H9 (cell line): ENCODE data around the gene PCDHGC3. TPM values are rescaled to one million over a fixed set of nuclear protein-coding genes. Genes with fewer than 3 reads are reported as not detected.

Source experiments
- DNase-seq: peaks from one replicate; pipeline ENCODE4 v3.0.0-alpha.2; 2017
- H2AFZ ChIP-seq: one replicate; pipeline ENCODE4 v1.6.1; 2013; ENCODE audit warnings: mild to moderate bottlenecking, low read length, control low read depth, moderate library complexity
- H2AK5ac ChIP-seq: 2 replicates; pipeline ENCODE4 v1.6.1; 2013; ENCODE audit warnings: low read length, control low read depth, mixed read lengths; ENCODE audit not compliant: insufficient read length
- H2BK120ac ChIP-seq: one replicate; pipeline ENCODE4 v1.6.1; 2013; ENCODE audit warnings: low read depth, mild to moderate bottlenecking, low read length, control low read depth, inconsistent platforms; ENCODE audit not compliant: poor library complexity, severe bottlenecking
- H2BK12ac ChIP-seq: 2 replicates; pipeline ENCODE4 v1.6.1; 2013; ENCODE audit warnings: low read length, control low read depth, mixed read lengths, low read depth; ENCODE audit not compliant: insufficient read length
- H2BK15ac ChIP-seq: 2 replicates; pipeline ENCODE4 v1.6.1; 2013; ENCODE audit warnings: low read depth, low read length, control low read depth
- H2BK20ac ChIP-seq: one replicate; pipeline ENCODE4 v1.6.1; 2013; ENCODE audit warnings: low read depth, mild to moderate bottlenecking, low read length, control low read depth, inconsistent platforms; ENCODE audit not compliant: poor library complexity, severe bottlenecking
- H2BK5ac ChIP-seq: 2 replicates; pipeline ENCODE4 v1.6.1; 2013; ENCODE audit warnings: low read length, control low read depth, mixed read lengths; ENCODE audit not compliant: insufficient read length
- H3K14ac ChIP-seq: 2 replicates; pipeline ENCODE4 v1.6.1; 2013; ENCODE audit warnings: low read length, control low read depth; ENCODE audit not compliant: insufficient read depth
- H3K18ac ChIP-seq: 2 replicates; pipeline ENCODE4 v1.6.1; 2013; ENCODE audit warnings: low read depth, mild to moderate bottlenecking, mixed read lengths, low read length, control low read depth; ENCODE audit not compliant: insufficient read length
- H3K23ac ChIP-seq: 2 replicates; pipeline ENCODE4 v1.6.1; 2013; ENCODE audit warnings: low read length, control low read depth, mixed read lengths, low read depth; ENCODE audit not compliant: insufficient read length
- H3K23me2 ChIP-seq: 2 replicates; pipeline ENCODE4 v1.6.1; 2013; ENCODE audit warnings: low read depth, mild to moderate bottlenecking, mixed read lengths, low read length, control low read depth; ENCODE audit not compliant: insufficient read length, poor library complexity, severe bottlenecking
- H3K27ac ChIP-seq: 2 replicates; pipeline ENCODE4 v1.5.1; 2013; ENCODE audit warnings: low read length, control low read depth, mixed read lengths, low read depth; ENCODE audit not compliant: insufficient read length
- H3K27me3 ChIP-seq: 2 replicates; pipeline ENCODE4 v1.6.1; 2013; ENCODE audit warnings: low read length, control low read depth, inconsistent platforms; ENCODE audit not compliant: insufficient read depth
- H3K4ac ChIP-seq: 2 replicates; pipeline ENCODE4 v1.6.1; 2013; ENCODE audit warnings: low read depth, mild to moderate bottlenecking, control low read depth, inconsistent platforms, low read length, moderate library complexity
- H3K4me1 ChIP-seq: 2 replicates; pipeline ENCODE4 v1.6.1; 2013; ENCODE audit warnings: low read length, control low read depth, inconsistent platforms; ENCODE audit not compliant: insufficient read depth
- H3K4me2 ChIP-seq: 2 replicates; pipeline ENCODE4 v1.6.1; 2013; ENCODE audit warnings: low read length, control low read depth, mixed read lengths; ENCODE audit not compliant: insufficient read length, insufficient read depth
- H3K56ac ChIP-seq: 2 replicates; pipeline ENCODE4 v1.6.1; 2013; ENCODE audit warnings: low read depth, mild to moderate bottlenecking, mixed read lengths, low read length, control low read depth; ENCODE audit not compliant: insufficient read length
- H3K79me1 ChIP-seq: 2 replicates; pipeline ENCODE4 v1.6.1; 2013; ENCODE audit warnings: low read depth, mild to moderate bottlenecking, moderate library complexity, low read length, control low read depth, inconsistent platforms; ENCODE audit not compliant: insufficient read depth, poor library complexity, severe bottlenecking
- H3K79me2 ChIP-seq: 2 replicates; pipeline ENCODE4 v1.6.1; 2013; ENCODE audit warnings: low read length, control low read depth, inconsistent platforms; ENCODE audit not compliant: insufficient read depth
- H3K9ac ChIP-seq: 2 replicates; pipeline ENCODE4 v1.6.1; 2013; ENCODE audit warnings: low read length, control low read depth, mixed read lengths; ENCODE audit not compliant: insufficient read length; ENCODE audit errors: extremely low read depth
- H3K9me3 ChIP-seq: one replicate; pipeline ENCODE4 v1.6.1; 2013; ENCODE audit warnings: low read depth, low read length, inconsistent platforms; ENCODE audit not compliant: control insufficient read depth
- H3T11ph ChIP-seq: one replicate; pipeline ENCODE4 v1.6.1; 2013; ENCODE audit warnings: mild to moderate bottlenecking, low read length, control low read depth, inconsistent platforms
- H4K20me1 ChIP-seq: one replicate; pipeline ENCODE4 v1.6.1; 2013; ENCODE audit not compliant: control insufficient read depth, insufficient read length, insufficient read depth
- H4K5ac ChIP-seq: 2 replicates; pipeline ENCODE4 v1.6.1; 2013; ENCODE audit warnings: low read depth, mild to moderate bottlenecking, mixed read lengths, low read length, control low read depth; ENCODE audit not compliant: insufficient read length
- H4K8ac ChIP-seq: replicated peaks from 2 replicates; pipeline ENCODE4 v1.6.1; 2013; ENCODE audit warnings: low read length, control low read depth, mixed read lengths, low read depth; ENCODE audit not compliant: insufficient read length
- H4K91ac ChIP-seq: 2 replicates; pipeline ENCODE4 v1.6.1; 2013; ENCODE audit warnings: low read depth, mild to moderate bottlenecking, moderate library complexity, mixed read lengths, low read length, control low read depth; ENCODE audit not compliant: insufficient read length
- H3K27ac Mint-ChIP-seq, 3 experiments: 2 replicates in 2 of 3; 3 replicates in 1 of 3; pipeline ENCODE4 v1.8.0; 2020 to 2021; ENCODE audit warnings: mixed read lengths in 3 of 3, mild to moderate bottlenecking in 1 of 3, moderate library complexity in 1 of 3
- H3K27me3 Mint-ChIP-seq: 2 replicates; pipeline ENCODE4 v1.8.0; 2021; ENCODE audit warnings: low read depth, mild to moderate bottlenecking, moderate library complexity, mixed read lengths
- H3K36me3 Mint-ChIP-seq, 3 experiments: 2 replicates in 2 of 3; 3 replicates in 1 of 3; pipeline ENCODE4 v1.8.0; 2020 to 2021; ENCODE audit warnings: low read depth in 3 of 3, mixed read lengths in 3 of 3; ENCODE audit not compliant: insufficient read depth in 1 of 3
- H3K4me1 Mint-ChIP-seq, 2 experiments: 2 replicates each; pipeline ENCODE4 v1.8.0; 2020; ENCODE audit warnings: mixed read lengths in 2 of 2
- H3K4me3 Mint-ChIP-seq, 2 experiments: 2 replicates in 1 of 2; 3 replicates in 1 of 2; pipeline ENCODE4 v1.8.0; 2020 to 2021; ENCODE audit warnings: mild to moderate bottlenecking in 2 of 2, mixed read lengths in 2 of 2, moderate library complexity in 1 of 2
- H3K9me3 Mint-ChIP-seq, 2 experiments: 2 replicates in 1 of 2; 3 replicates in 1 of 2; pipeline ENCODE4 v1.8.0; 2020; ENCODE audit warnings: mild to moderate bottlenecking in 2 of 2, mixed read lengths in 2 of 2, moderate library complexity in 1 of 2
- WGBS: extraction: QIAGEN DNeasy Blood & Tissue Kit; methylation state at CpG from one replicate; pipeline ENCODE4 v1.1.7; 2013; ENCODE audit warnings: missing lambda C conversion rate, low lambda C conversion rate, mixed read lengths; ENCODE audit not compliant: insufficient read length; ENCODE audit errors: extremely low coverage; 5-methylcytosine and 5-hydroxymethylcytosine counted together
- total RNA-seq: library from RNA; stranded (reverse); gene quantifications from 2 replicates; pipeline ENCODE4 v1.2.1, GENCODE V29; 2021
- TF ChIP-seq, protein P1 (sequence below): fragments of 200-600 bp; sonication (generic); conservative IDR thresholded peaks from 3 replicates; pipeline ENCODE4 v1.8.0; 2021; ENCODE audit warnings: antibody characterized with exemption, mild to moderate bottlenecking

The PCDHGC3 gene
- total RNA-seq, 1 experiment from 2014 or later = 19.8 TPM

DNA sequence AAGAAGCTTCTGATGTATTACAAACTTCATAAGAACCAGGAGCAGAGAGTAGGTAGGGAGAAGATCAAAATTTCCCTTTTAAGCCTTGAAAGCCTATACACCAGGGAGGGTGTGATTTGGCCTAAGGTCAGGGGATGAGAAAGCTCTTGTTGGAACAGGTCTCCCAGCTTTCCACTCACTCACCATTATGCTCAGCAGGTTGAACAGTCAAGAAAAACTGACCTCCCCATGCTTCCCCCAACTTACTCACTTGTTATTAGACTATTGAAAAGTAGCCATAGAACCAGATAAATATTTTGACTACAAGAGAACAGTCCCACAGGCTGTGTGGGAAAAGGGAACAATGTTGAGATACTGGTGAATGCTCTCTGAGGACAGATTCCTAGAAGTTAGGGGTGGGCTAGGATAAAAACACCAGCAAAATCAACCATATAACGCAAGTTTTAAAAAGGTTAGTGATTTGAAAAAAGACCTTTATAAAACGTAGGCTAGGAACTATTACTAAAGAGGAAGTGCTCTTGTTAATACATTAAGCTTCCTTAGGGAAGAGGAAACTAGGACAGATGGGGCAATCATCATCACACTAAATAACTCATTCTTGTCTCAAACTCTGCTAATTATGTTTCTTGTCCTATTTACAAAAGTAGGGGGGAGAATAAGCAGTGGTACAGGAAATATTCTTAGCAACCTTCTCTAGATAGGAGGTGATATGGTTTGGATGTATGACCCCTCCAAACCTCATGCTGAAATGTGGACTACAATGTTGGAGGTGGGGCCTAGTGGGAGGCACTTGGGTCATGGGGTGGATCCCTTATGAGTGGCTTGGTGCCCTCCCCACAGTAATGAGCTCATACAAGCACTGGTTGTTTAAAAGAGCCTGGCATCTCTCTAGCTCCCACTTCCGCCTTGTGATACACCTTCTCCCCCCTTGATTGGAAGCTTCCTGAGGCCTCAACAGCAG, 44.1 kb downstream of the PCDHGC3 start:
- TF ChIP-seq, protein P1, sequence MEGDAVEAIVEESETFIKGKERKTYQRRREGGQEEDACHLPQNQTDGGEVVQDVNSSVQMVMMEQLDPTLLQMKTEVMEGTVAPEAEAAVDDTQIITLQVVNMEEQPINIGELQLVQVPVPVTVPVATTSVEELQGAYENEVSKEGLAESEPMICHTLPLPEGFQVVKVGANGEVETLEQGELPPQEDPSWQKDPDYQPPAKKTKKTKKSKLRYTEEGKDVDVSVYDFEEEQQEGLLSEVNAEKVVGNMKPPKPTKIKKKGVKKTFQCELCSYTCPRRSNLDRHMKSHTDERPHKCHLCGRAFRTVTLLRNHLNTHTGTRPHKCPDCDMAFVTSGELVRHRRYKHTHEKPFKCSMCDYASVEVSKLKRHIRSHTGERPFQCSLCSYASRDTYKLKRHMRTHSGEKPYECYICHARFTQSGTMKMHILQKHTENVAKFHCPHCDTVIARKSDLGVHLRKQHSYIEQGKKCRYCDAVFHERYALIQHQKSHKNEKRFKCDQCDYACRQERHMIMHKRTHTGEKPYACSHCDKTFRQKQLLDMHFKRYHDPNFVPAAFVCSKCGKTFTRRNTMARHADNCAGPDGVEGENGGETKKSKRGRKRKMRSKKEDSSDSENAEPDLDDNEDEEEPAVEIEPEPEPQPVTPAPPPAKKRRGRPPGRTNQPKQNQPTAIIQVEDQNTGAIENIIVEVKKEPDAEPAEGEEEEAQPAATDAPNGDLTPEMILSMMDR = no peak
- H3K14ac ChIP-seq = no peak overlapping the region
- WGBS = no CpG with 5 or more reads among the region's 3 CpGs
- H3K56ac ChIP-seq = no peak overlapping the region
- no peaks in the 10 kb centered on the region; the same call in 1 of the 2 replicates for H3K4me1 ChIP-seq
- H3K27me3 ChIP-seq = no peaks in the 10 kb centered on the region
- H2BK12ac ChIP-seq = no peak overlapping the region
- H3K18ac ChIP-seq = no peak overlapping the region
- peak overlapping the region in 1 of 3 experiments; percentile 44; a peak in 1 of 7 replicates for H3K27ac Mint-ChIP-seq
- no peak overlapping the region for H2BK15ac ChIP-seq
- no peak overlapping the region for H4K8ac ChIP-seq
- H3K4me1 Mint-ChIP-seq = peaks cover 21 to 26% of the 10 kb centered on the region in 2 experiments
- no peak for DNase-seq
- no peaks in the 10 kb centered on the region for H3K79me2 ChIP-seq
- H3K23ac ChIP-seq = no peak overlapping the region
- H3K36me3 Mint-ChIP-seq = peaks cover 34 to 89% (median 62%) of the 10 kb centered on the region in 3 experiments; a peak in 6 of 7 replicates
- no peaks in the 10 kb centered on the region for H4K20me1 ChIP-seq
- no peak overlapping the region for H3K27ac ChIP-seq
- H2BK5ac ChIP-seq = no peak overlapping the region
- H3K9ac ChIP-seq = no peak overlapping the region
- H3K4me3 Mint-ChIP-seq = no peak overlapping the region
- no peak overlapping the region for H2AK5ac ChIP-seq
- H3K79me1 ChIP-seq = peaks cover 2% of the 10 kb centered on the region
- no peak overlapping the region for H2BK20ac ChIP-seq
- H3K9me3 ChIP-seq = no peaks in the 10 kb centered on the region
- H2BK120ac ChIP-seq = no peak overlapping the region
- no peaks in the 10 kb centered on the region for H3K23me2 ChIP-seq
- no peak overlapping the region for H3T11ph ChIP-seq
- no peak overlapping the region for H4K5ac ChIP-seq
- no peak overlapping the region for H2AFZ ChIP-seq
- H3K9me3 Mint-ChIP-seq = no peaks in the 10 kb centered on the region
- H4K91ac ChIP-seq = no peak overlapping the region
- H3K4me2 ChIP-seq = no peak overlapping the region
- no peaks in the 10 kb centered on the region; the same call in 1 of the 2 replicates for H3K27me3 Mint-ChIP-seq
- H3K4ac ChIP-seq = no peak overlapping the region
